Stimulated activated CD8-positive, alpha-beta memory T cell treated with anti-CD3 and anti-CD28 coated beads, Interleukin-4, amount 100 ng/mL, for 1 hour (primary cell): ENCODE measurements around the gene BCL7C.
"Not testable (repeated sequence)": the region's sequence is repeated elsewhere in the genome, so short reads cannot be mapped to it uniquely, and the experiment has no call there.

Source experiments
- DNase-seq, 2 donors: peaks; one replicate each; pipeline ENCODE4 v3.0.0-alpha.2; 2020; ENCODE audit warnings: low read depth in 2 of 2, low spot score in 1 of 2

Gene BCL7C

GRCh38 chr16:30895627-30896260, 1.9 kb upstream of the BCL7C start:
- no peak for DNase-seq

GRCh38 chr16:30894540-30895368, 877 bp upstream of the BCL7C start:
- no peak for DNase-seq

GRCh38 chr16:30893417-30893743, 497 bp downstream of the BCL7C start:
- DNase-seq, result no peak

GRCh38 chr16:30892670-30893416, 1.0 kb downstream of the BCL7C start:
- no peak for DNase-seq

- not testable (repeated sequence) for DNase-seq
These were observed 2.6 kb downstream of the BCL7C start for GRCh38 chr16:30891043-30891823.

- no peak for DNase-seq
These were observed 4.2 kb downstream of the BCL7C start for GRCh38 chr16:30889721-30890120.

GRCh38 chr16:30888856-30889499, 4.9 kb downstream of the BCL7C start:
- no peak for DNase-seq

- no peak for DNase-seq
These were observed 6.0 kb downstream of the BCL7C start for GRCh38 chr16:30887927-30888326.

GRCh38 chr16:30886145-30886544, 7.7 kb downstream of the BCL7C start:
- no peak for DNase-seq

GRCh38 chr16:30885196-30885595, 8.7 kb downstream of the BCL7C start:
- DNase-seq, result no peak

GRCh38 chr16:30884760-30885159, 9.1 kb downstream of the BCL7C start:
- DNase-seq, result no peak

- DNase-seq, result no peak
These were observed 11.2 kb downstream of the BCL7C start for GRCh38 chr16:30882429-30883310.

GRCh38 chr16:30876867-30877266, 17.0 kb downstream of the BCL7C start:
- DNase-seq, result no peak

GRCh38 chr16:30875871-30876801, 17.7 kb downstream of the BCL7C start:
- DNase-seq, result no peak

- DNase-seq, result peak; percentile 77 to 80
These were observed 18.8 kb downstream of the BCL7C start for GRCh38 chr16:30874821-30875717.

GRCh38 chr16:30874244-30874820, 19.5 kb downstream of the BCL7C start:
- DNase-seq, result no peak

- DNase-seq, result no peak
These were observed 23.0 kb downstream of the BCL7C start for GRCh38 chr16:30870904-30871303.
